Limb (tissue), 2 donors: ENCODE data around the gene TPSG1.
A peak's percentile ranks its signal among the peaks of the same experiment; 100 is the strongest.
"Not testable (repeated sequence)": the region's sequence is repeated elsewhere in the genome, so short reads cannot be mapped to it uniquely, and the experiment has no call there.

Experiments used
- DNase-seq, 2 donors: peaks; one replicate each; pipeline ENCODE4 v3.0.0-alpha.2; 2016; ENCODE audit errors: extremely low spot score in 2 of 2

TPSG1 gene

GRCh38 chr16:1225051-1225451 lies at the start of gene TPSG1:
TPSG1 (minus strand) TSS chr16:1225268; CDS start chr16:1225252, 16 bp downstream.
- DNase-seq = no peak

- no peak for DNase-seq
Measured at GRCh38 chr16:1274767-1275166, 49.7 kb upstream of the TPSG1 start.

- no peak for DNase-seq
Measured at GRCh38 chr16:1273816-1274215, 48.7 kb upstream of the TPSG1 start.

GRCh38 chr16:1272453-1273198 lies 47.6 kb upstream of the TPSG1 start:
- DNase-seq = no peak

- peak in 1 of 2 donors; percentile 86 for DNase-seq
Measured at GRCh38 chr16:1271724-1272413, 46.8 kb upstream of the TPSG1 start.

GRCh38 chr16:1271380-1271723 lies 46.3 kb upstream of the TPSG1 start:
- DNase-seq = no peak

GRCh38 chr16:1269418-1269817 lies 44.4 kb upstream of the TPSG1 start:
- DNase-seq = not testable (repeated sequence)

GRCh38 chr16:1265826-1266225 lies 40.8 kb upstream of the TPSG1 start:
- DNase-seq = no peak

- DNase-seq = peak in 1 of 2 donors; percentile 18
Measured at GRCh38 chr16:1265090-1265630, 40.1 kb upstream of the TPSG1 start.

- no peak for DNase-seq
Measured at GRCh38 chr16:1264345-1265089, 39.4 kb upstream of the TPSG1 start.

- DNase-seq = peak in 1 of 2 donors; percentile 25
Measured at GRCh38 chr16:1263591-1264344, 38.7 kb upstream of the TPSG1 start.

- DNase-seq = no peak
Measured at GRCh38 chr16:1262846-1263221, 37.8 kb upstream of the TPSG1 start.

GRCh38 chr16:1262210-1262845 lies 37.3 kb upstream of the TPSG1 start:
- DNase-seq = no peak

- peak in 1 of 2 donors; percentile 31 for DNase-seq
Measured at GRCh38 chr16:1261131-1261892, 36.2 kb upstream of the TPSG1 start.

GRCh38 chr16:1260101-1260680 lies 35.1 kb upstream of the TPSG1 start:
- peak in 1 of 2 donors; percentile 30 for DNase-seq

- no peak for DNase-seq
Measured at GRCh38 chr16:1259760-1260068, 34.6 kb upstream of the TPSG1 start.

- peak in 1 of 2 donors; percentile 57 for DNase-seq
Measured at GRCh38 chr16:1258906-1259759, 34.1 kb upstream of the TPSG1 start.

GRCh38 chr16:1258225-1258600 lies 33.1 kb upstream of the TPSG1 start:
- DNase-seq = peak in 1 of 2 donors; percentile 24
